Body of pancreas (tissue), 4 donors: ENCODE measurements around the gene SUSD4. TPM values are rescaled to one million over a fixed set of nuclear protein-coding genes. Genes with fewer than 3 reads are reported as not detected.

ENCODE experiments used
- ATAC-seq: fragments of 150-250 bp; one replicate; pipeline ENCODE4 v1.9.1; 2016
- DNase-seq, 4 donors: peaks; one replicate each; pipeline ENCODE4 v3.0.0-alpha.2; 2019
- H3K27ac ChIP-seq, 4 donors: fragments of 200-600 bp; sonication (generic); 1 replicate in 3 of 4; 2 replicates in 1 of 4; pipeline versions ENCODE4 v1.5.1 to v1.6.1; 2016 to 2019; ENCODE audit warnings: mild to moderate bottlenecking in 1 of 4, mixed read lengths in 1 of 4, moderate library complexity in 1 of 4
- H3K27me3 ChIP-seq, 2 donors: fragments of 200-600 bp; sonication (generic); one replicate each; pipeline ENCODE4 v1.6.0; 2016; ENCODE audit warnings: mild to moderate bottlenecking in 1 of 2
- H3K36me3 ChIP-seq, 2 donors: fragments of 200-600 bp; sonication (generic); replicated peaks in 1 of 2; 2 replicates each; pipeline ENCODE4 v1.5.1; 2016; ENCODE audit warnings: low read depth in 2 of 2; ENCODE audit not compliant: insufficient read depth in 1 of 2
- H3K4me1 ChIP-seq: fragments of 200-600 bp; sonication (generic); one replicate; pipeline ENCODE4 v1.6.0; 2016
- H3K4me3 ChIP-seq, 2 donors: fragments of 200-600 bp; sonication (generic); 1 replicate in 1 of 2; 2 replicates in 1 of 2; pipeline ENCODE4 v1.5.1; 2016 to 2019
- H3K9me3 ChIP-seq, 3 donors: fragments of 200-600 bp; sonication (generic); 1 replicate in 2 of 3; 2 replicates in 1 of 3; pipeline ENCODE4 v1.5.1; 2016
- POLR2A ChIP-seq, 3 donors: fragments of 450-650 bp; IDR thresholded peaks; one replicate each; pipeline ENCODE4 v1.6.1; 2016; ENCODE audit warnings: antibody characterized with exemption in 3 of 3, mild to moderate bottlenecking in 2 of 3
- WGBS, 2 donors: methylation state at CpG; one replicate each; pipeline ENCODE4 v1.1.5; 2017; 5-methylcytosine and 5-hydroxymethylcytosine counted together
- intact Hi-C: fragments of 100-400 bp; cut with DNase I; formaldehyde crosslinking; loops from one replicate; pipeline ENCODE4 v1.15.1; 2023
- total RNA-seq, 2 donors: library from RNA; depleted of rRNA; stranded (reverse); fragments of >200 nt; gene quantifications; one replicate each; pipeline ENCODE4 v1.1.0, GENCODE V29; 2016
- TF ChIP-seq, protein P1 (sequence below), 7 experiments: fragments of 450-650 bp in 4 of 7; fragments of 200-600 bp in 3 of 7; sonication (generic) in 3 of 7; IDR thresholded peaks; one replicate each; pipeline ENCODE4 v1.5.1; 2016 to 2019; ENCODE audit warnings: antibody characterized with exemption in 7 of 7

SUSD4 gene
- total RNA-seq, 2 donors from 2014 or later: 3.6 to 18.1 TPM

DNA sequence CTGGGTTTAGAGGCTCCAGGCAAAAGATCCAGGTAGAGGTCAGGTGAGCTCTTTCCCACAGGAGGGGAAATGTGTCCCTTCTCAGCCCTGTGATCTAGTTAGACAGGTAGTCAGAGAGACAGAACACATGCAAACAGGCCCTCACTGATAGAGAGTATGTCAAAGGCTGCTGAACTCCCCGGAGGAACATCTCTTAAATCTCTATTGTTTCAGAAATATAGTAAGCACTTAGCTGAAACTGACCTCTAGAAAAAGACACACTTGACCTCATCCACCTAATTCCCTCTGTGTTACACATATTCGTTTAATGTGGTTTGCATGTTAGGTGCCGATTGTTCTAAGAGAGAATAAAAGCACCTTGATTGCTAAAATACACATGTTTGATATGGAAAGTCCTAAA lies 23.3 kb downstream of the SUSD4 start:
- peak overlapping the region in 1 of 4 donors; percentile 29 for H3K27ac ChIP-seq
- intact Hi-C loops: no loop called here

DNA sequence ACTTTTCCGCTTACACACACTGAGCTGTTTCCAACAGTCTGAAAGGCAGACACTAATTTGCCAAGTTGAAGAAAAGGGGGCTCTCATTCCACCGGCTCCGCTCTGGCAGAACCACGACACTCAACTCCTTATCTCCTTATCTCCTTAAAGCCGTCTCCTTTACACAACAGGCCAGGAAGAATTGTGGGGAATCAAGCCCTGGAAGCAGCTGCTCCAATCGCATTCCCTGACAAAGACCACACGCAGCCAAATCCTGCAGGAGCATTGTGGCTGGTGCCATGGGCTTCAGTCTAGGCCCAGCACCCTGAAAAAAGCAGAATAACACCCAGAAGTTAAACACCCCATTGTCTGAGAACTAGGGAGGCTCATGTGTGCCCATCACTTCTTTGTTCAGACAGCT lies 24.1 kb downstream of the SUSD4 start:
- DNase-seq (no peak), ATAC-seq (no peak)
- Histone ChIP-seq H3K27ac (no peak overlapping the region), H3K36me3 (no peaks in the 10 kb centered on the region), H3K9me3 (no peaks in the 10 kb centered on the region), H3K4me3 (no peak overlapping the region), H3K4me1 (peaks cover 44% of the 10 kb centered on the region), H3K27me3 (no peaks in the 10 kb centered on the region)
- intact Hi-C loops: no loop called here
- TF ChIP-seq, protein P1, sequence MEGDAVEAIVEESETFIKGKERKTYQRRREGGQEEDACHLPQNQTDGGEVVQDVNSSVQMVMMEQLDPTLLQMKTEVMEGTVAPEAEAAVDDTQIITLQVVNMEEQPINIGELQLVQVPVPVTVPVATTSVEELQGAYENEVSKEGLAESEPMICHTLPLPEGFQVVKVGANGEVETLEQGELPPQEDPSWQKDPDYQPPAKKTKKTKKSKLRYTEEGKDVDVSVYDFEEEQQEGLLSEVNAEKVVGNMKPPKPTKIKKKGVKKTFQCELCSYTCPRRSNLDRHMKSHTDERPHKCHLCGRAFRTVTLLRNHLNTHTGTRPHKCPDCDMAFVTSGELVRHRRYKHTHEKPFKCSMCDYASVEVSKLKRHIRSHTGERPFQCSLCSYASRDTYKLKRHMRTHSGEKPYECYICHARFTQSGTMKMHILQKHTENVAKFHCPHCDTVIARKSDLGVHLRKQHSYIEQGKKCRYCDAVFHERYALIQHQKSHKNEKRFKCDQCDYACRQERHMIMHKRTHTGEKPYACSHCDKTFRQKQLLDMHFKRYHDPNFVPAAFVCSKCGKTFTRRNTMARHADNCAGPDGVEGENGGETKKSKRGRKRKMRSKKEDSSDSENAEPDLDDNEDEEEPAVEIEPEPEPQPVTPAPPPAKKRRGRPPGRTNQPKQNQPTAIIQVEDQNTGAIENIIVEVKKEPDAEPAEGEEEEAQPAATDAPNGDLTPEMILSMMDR (IDR thresholded peaks at IDR 0.05): no peak
- no peak for TF ChIP-seq POLR2A (IDR thresholded peaks at IDR 0.05)
- WGBS, 2 donors: 85 to 87% methylated on average over 7 of the region's 7 CpGs

More for the DNA sequence above, 23.3 kb downstream of the SUSD4 start:
- TF ChIP-seq POLR2A (IDR thresholded peaks at IDR 0.05): no peak
- TF ChIP-seq, protein P1 (IDR thresholded peaks at IDR 0.05): no peak
- H3K4me3 ChIP-seq: no peak overlapping the region
- H3K36me3 ChIP-seq: no peaks in the 10 kb centered on the region
- DNase-seq: no peak
- WGBS, 2 donors: 46 to 61% methylated on average over 3 of the region's 3 CpGs
- ATAC-seq: no peak
- peaks cover 50% of the 10 kb centered on the region for H3K4me1 ChIP-seq
- no peaks in the 10 kb centered on the region for H3K27me3 ChIP-seq
- no peaks in the 10 kb centered on the region for H3K9me3 ChIP-seq

DNA sequence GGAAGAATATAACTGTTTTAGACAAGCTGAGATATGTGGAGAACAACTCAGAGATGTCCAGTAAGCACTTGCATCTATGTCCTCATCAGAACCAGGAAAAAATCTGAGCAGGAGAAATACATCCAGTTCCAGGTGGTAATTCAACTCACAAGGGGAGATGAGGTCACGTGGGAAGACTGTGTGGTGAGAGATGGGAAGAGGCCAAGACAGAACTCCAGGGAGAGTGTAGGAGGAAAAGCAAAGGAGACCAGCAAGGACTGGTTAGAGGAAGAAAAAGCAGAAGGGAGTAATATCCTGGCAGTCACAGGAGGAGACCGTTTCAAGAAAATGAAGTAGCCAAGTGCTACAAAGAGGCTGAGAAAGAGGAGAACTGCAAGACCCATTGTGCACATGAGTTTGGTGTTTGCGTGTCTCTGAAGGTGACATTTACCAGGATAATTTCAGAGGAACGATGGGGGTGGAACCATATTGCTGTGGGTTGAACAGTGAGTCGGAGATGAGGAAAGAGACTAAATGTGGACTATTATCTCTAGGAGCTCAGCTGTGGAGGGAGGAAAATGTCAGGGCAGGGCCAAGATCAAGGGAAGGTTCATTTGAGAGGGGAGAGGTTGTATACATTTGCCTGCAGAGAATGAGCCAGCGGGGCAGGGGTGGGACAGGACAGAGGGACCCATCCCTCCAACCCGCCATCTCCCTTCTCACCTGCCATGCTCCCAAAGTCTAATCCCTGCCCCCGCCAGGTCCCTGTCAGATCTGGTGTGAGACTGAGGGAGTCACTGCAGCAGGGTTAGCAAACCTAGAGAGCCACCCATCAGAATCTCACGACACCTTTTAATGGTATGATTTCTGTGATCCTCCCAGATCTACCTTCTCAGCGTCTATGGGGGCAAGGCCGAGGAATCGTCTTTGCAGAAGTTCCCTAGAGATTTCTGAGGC lies 24.9 kb downstream of the SUSD4 start:
- no peaks in the 10 kb centered on the region for H3K27me3 ChIP-seq
- 89 to 92% methylated on average over 12 of the region's 12 CpGs for WGBS, 2 donors
- no peak overlapping the region for H3K27ac ChIP-seq
- H3K9me3 ChIP-seq: no peaks in the 10 kb centered on the region
- ATAC-seq (no peak), DNase-seq (no peak)
- intact Hi-C loops: no loop called here
- H3K36me3 ChIP-seq: no peaks in the 10 kb centered on the region
- H3K4me1 ChIP-seq: peaks cover 37% of the 10 kb centered on the region
- TF ChIP-seq POLR2A (IDR thresholded peaks at IDR 0.05): no peak
- TF ChIP-seq, protein P1 (IDR thresholded peaks at IDR 0.05): no peak
- H3K4me3 ChIP-seq: no peak overlapping the region

- TF ChIP-seq, protein P1 (IDR thresholded peaks at IDR 0.05): no peak
- no peak for TF ChIP-seq POLR2A (IDR thresholded peaks at IDR 0.05)
- Histone ChIP-seq H3K9me3 (no peaks in the 10 kb centered on the region), H3K4me1 (peaks cover 22% of the 10 kb centered on the region), H3K4me3 (no peak overlapping the region), H3K27me3 (no peaks in the 10 kb centered on the region), H3K36me3 (no peaks in the 10 kb centered on the region), H3K27ac (no peak overlapping the region)
- intact Hi-C loops: no loop called here
- DNase-seq (peak in 2 of 4 donors; percentile 35 to 41), ATAC-seq (peak; percentile 26)
- 81 to 85% methylated on average over 6 of the region's 6 CpGs for whole genome bisulfite sequencing, 2 donors
Observed at GRCh38 chr1:223337174-223337869, 26.7 kb downstream of the SUSD4 start.
